CD4-positive, alpha-beta T cell (primary cell): Measurements from ENCODE around the gene FAM76B. TPM values are rescaled to one million over a fixed set of nuclear protein-coding genes. Genes with fewer than 3 reads are reported as not detected.

Experiments
- ATAC-seq: fragments of 200-7000 bp; cut with Tn5 transposase; one replicate; pipeline ENCODE4 v1.10.0; 2022; ENCODE audit warnings: mild to moderate bottlenecking; ENCODE audit not compliant: poor library complexity
- CTCF ChIA-PET: fragments of 350-600 bp; sonication (Branson Sonifier 250); formaldehyde crosslinking; loops from one replicate; lab custom pipeline; 2021; ENCODE audit warnings: antibody characterized with exemption, inconsistent platforms; lab: Charles Lee
- POLR2A ChIA-PET: fragments of 350-600 bp; sonication (Branson Sonifier 250); formaldehyde crosslinking; loops from one replicate; lab custom pipeline; 2021; ENCODE audit warnings: antibody characterized with exemption, inconsistent platforms; lab: Charles Lee
- DNase-seq, 14 experiments: peaks; one replicate each; pipeline ENCODE4 v3.0.0-alpha.2; 2013 to 2020; ENCODE audit warnings: mixed read lengths in 2 of 14
- H3K27ac ChIP-seq, 2 donors: one replicate each; pipeline versions ENCODE4 v1.5.1 to v1.7.0; 2013; ENCODE audit warnings: low read length in 2 of 2, low read depth in 1 of 2, mild to moderate bottlenecking in 1 of 2
- H3K27me3 ChIP-seq, 2 experiments: 1 replicate in 1 of 2; 2 replicates in 1 of 2; pipeline versions ENCODE4 v1.6.1 to v1.7.0; 2013; ENCODE audit warnings: low read length in 2 of 2, control low read depth in 1 of 2, mild to moderate bottlenecking in 1 of 2, moderate library complexity in 1 of 2; ENCODE audit not compliant: insufficient read depth in 2 of 2, control insufficient read depth in 1 of 2
- H3K36me3 ChIP-seq: one replicate; pipeline ENCODE4 v1.6.1; 2013; ENCODE audit warnings: low read length, control low read depth; ENCODE audit not compliant: insufficient read depth
- H3K4me1 ChIP-seq: one replicate; pipeline ENCODE4 v1.6.1; 2013; ENCODE audit warnings: low read length, control low read depth; ENCODE audit not compliant: insufficient read depth
- H3K4me3 ChIP-seq: one replicate; pipeline ENCODE4 v1.5.1; 2013; ENCODE audit warnings: mild to moderate bottlenecking, low read length, moderate library complexity
- H3K9me3 ChIP-seq, 2 experiments: 1 replicate in 1 of 2; 2 replicates in 1 of 2; pipeline versions ENCODE4 v1.6.1 to v1.7.0; 2013; ENCODE audit warnings: low read length in 2 of 2, mild to moderate bottlenecking in 2 of 2, control low read depth in 1 of 2, moderate library complexity in 1 of 2; ENCODE audit not compliant: control insufficient read depth in 1 of 2, insufficient read depth in 1 of 2
- H3K27ac Mint-ChIP-seq: one replicate; pipeline ENCODE4 v1.8.0; 2020; ENCODE audit warnings: mixed read lengths
- H3K27me3 Mint-ChIP-seq: one replicate; pipeline ENCODE4 v1.8.0; 2021; ENCODE audit warnings: mixed read lengths
- H3K36me3 Mint-ChIP-seq: one replicate; pipeline ENCODE4 v1.8.0; 2021; ENCODE audit warnings: low read depth, mixed read lengths
- H3K4me1 Mint-ChIP-seq: one replicate; pipeline ENCODE4 v1.8.0; 2021; ENCODE audit warnings: low read depth, mixed read lengths
- H3K4me3 Mint-ChIP-seq: one replicate; pipeline ENCODE4 v1.8.0; 2020; ENCODE audit warnings: mild to moderate bottlenecking, mixed read lengths
- H3K9me3 Mint-ChIP-seq: one replicate; pipeline ENCODE4 v1.8.0; 2020; ENCODE audit warnings: mixed read lengths
- intact Hi-C, 2 experiments: fragments of 100-400 bp; cut with DNase I in 1 of 2; cut with micrococcal nuclease in 1 of 2; formaldehyde crosslinking; loops; one replicate each; pipeline versions ENCODE4 v1.15.1 to v1.9.0; 2023 to 2025; cut with DNase I, micrococcal nuclease
- total RNA-seq, 174 experiments: library from RNA in 2 of 174; stranded (reverse) in 2 of 174; gene quantifications; one replicate each; pipeline ENCODE4 v1.2.3 and lab custom pipeline; 2021 to 2026
- TF ChIP-seq, protein P1 (sequence below): fragments of 200-600 bp; IDR thresholded peaks from one replicate; pipeline ENCODE4 v1.8.0; 2022; ENCODE audit warnings: antibody characterized with exemption, mild to moderate bottlenecking

Gene FAM76B
- total RNA-seq, 2 experiments from 2014 or later: 95.1 to 101 TPM

DNA sequence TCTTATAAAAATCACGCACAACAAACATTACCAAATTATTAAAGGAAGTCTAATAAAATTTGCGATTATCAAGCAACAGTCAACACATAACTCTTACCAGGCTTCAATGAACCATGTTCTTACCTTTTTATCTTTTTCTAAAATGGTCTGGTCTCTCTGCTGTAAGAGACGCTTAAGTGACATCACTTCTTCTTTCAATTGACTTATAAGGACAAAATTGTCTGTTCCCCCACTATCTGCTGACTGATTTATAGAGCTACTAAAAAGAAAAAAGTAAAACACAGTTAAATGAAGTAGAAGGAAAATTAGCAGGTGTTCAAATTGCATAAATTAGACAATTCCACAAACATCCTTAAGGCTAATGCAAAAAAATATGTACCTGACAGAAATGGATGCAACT is 10.9 kb downstream of the FAM76B start:
- H3K9me3 Mint-ChIP-seq: no peaks in the 10 kb centered on the region
- peaks cover 97% of the 10 kb centered on the region for H3K36me3 Mint-ChIP-seq
- peaks cover 23% of the 10 kb centered on the region for H3K4me1 Mint-ChIP-seq
- Histone ChIP-seq H3K4me3 (no peak overlapping the region), H3K9me3 (no peaks in the 10 kb centered on the region), H3K27ac (no peak overlapping the region), H3K4me1 (no peaks in the 10 kb centered on the region), H3K36me3 (peaks cover 96% of the 10 kb centered on the region), H3K27me3 (no peaks in the 10 kb centered on the region)
- intact Hi-C loops: no loop called here
- CTCF ChIA-PET: no interaction called here
- H3K27me3 Mint-ChIP-seq: no peaks in the 10 kb centered on the region
- TF ChIP-seq, protein P1, sequence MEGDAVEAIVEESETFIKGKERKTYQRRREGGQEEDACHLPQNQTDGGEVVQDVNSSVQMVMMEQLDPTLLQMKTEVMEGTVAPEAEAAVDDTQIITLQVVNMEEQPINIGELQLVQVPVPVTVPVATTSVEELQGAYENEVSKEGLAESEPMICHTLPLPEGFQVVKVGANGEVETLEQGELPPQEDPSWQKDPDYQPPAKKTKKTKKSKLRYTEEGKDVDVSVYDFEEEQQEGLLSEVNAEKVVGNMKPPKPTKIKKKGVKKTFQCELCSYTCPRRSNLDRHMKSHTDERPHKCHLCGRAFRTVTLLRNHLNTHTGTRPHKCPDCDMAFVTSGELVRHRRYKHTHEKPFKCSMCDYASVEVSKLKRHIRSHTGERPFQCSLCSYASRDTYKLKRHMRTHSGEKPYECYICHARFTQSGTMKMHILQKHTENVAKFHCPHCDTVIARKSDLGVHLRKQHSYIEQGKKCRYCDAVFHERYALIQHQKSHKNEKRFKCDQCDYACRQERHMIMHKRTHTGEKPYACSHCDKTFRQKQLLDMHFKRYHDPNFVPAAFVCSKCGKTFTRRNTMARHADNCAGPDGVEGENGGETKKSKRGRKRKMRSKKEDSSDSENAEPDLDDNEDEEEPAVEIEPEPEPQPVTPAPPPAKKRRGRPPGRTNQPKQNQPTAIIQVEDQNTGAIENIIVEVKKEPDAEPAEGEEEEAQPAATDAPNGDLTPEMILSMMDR: no peak
- DNase-seq: no peak
- POLR2A ChIA-PET: interaction anchor here (3.2 kb wide), 1 partner anchor 11 kb away, joined by 23 read pairs; the partner anchor contains the start of genes CEP57 and FAM76B
- no peak for ATAC-seq
- H3K27ac Mint-ChIP-seq: no peak overlapping the region
- no peak overlapping the region for H3K4me3 Mint-ChIP-seq

DNA sequence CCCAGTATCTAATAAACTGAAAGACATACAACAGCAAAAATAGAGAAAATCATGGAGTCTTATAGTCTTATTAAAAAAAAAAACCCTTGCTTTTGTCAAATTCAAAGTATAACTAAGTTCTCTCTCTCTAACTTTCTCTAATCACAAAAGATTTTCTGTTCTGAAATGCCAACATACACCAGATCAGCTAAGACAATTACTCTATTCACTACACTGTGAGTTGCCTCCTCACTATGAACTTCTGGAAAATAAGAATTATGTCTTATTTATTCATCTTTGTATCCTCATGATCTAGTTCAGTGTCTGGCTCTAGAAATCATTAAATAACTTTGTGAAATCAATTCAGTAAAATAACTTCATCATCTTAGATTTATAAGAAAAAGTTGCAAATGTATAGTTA is 12.7 kb downstream of the FAM76B start:
- no peaks in the 10 kb centered on the region for H3K4me1 ChIP-seq
- Mint-ChIP-seq H3K4me1 (peaks cover 7% of the 10 kb centered on the region), H3K27ac (peak overlapping the region; percentile 11), H3K4me3 (no peak overlapping the region), H3K27me3 (no peaks in the 10 kb centered on the region), H3K36me3 (peaks cover 92% of the 10 kb centered on the region), H3K9me3 (no peaks in the 10 kb centered on the region)
- H3K4me3 ChIP-seq: no peak overlapping the region
- peaks cover 95% of the 10 kb centered on the region for H3K36me3 ChIP-seq
- H3K27ac ChIP-seq: no peak overlapping the region
- ATAC-seq: no peak
- ChIA-PET POLR2A (interaction anchor here (4.6 kb wide), 1 partner anchor 13 kb away, joined by 21 read pairs; the partner anchor contains the start of genes CEP57 and FAM76B), CTCF (no interaction called here)
- DNase-seq: no peak
- TF ChIP-seq, protein P1: no peak
- intact Hi-C loops: no loop called here
- no peaks in the 10 kb centered on the region for H3K9me3 ChIP-seq
- H3K27me3 ChIP-seq: no peaks in the 10 kb centered on the region

DNA sequence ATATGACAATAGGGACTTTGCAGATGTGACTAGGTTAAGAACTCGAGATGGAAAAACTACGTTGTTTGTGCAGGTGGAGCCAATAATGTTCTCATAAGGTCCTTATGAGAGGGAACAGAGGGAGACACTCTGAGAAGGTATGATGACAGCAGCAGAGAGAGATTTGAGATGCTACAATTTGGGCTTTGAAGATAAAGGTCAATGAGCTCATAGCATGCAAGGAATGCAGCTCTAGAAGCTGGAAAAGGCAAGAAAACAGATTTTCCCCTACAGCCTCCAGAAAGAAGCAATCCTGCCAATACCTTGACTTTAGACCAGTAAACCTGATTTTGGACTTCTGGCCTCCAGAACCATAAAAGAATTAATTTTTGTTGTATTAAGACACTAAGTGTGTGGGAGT is 21.1 kb downstream of the FAM76B start:
- H3K36me3 Mint-ChIP-seq: peaks cover 36% of the 10 kb centered on the region
- no peak overlapping the region for H3K4me3 ChIP-seq
- TF ChIP-seq, protein P1: no peak
- no peaks in the 10 kb centered on the region for H3K27me3 ChIP-seq
- no peaks in the 10 kb centered on the region for H3K9me3 ChIP-seq
- H3K27me3 Mint-ChIP-seq: no peaks in the 10 kb centered on the region
- intact Hi-C loops: loop anchor here in 1 of 2 experiments (5.0 to 10.0 kb wide), 3 partner anchors 794 to 1251 kb away; partner anchors contain the start of genes CWC15 and KDM4D
- H3K4me3 Mint-ChIP-seq: no peak overlapping the region
- POLR2A ChIA-PET: interaction anchor here (1.1 to 2.5 kb wide), 3 partner anchors 21 to 701 kb away, joined by 6 to 13 read pairs (median 6); partner anchors contain the start of genes CEP57 and FAM76B
- H3K27ac ChIP-seq: no peak overlapping the region
- H3K4me1 ChIP-seq: no peaks in the 10 kb centered on the region
- DNase-seq: no peak
- peak overlapping the region; percentile 1 for H3K27ac Mint-ChIP-seq
- no peaks in the 10 kb centered on the region for H3K9me3 Mint-ChIP-seq
- ATAC-seq: no peak
- CTCF ChIA-PET: interaction anchor here (0.9 to 1.1 kb wide), 3 partner anchors 20 to 617 kb away, joined by 3 read pairs; no protein-coding TSS in a partner anchor
- H3K36me3 ChIP-seq: peaks cover 22% of the 10 kb centered on the region
- H3K4me1 Mint-ChIP-seq: no peaks in the 10 kb centered on the region
